Measurements from ENCODE around the gene XPR1.

Gene XPR1

GRCh38 chr1:180836449-180836848, 204.6 kb downstream of the XPR1 start:
- no peaks in the 10 kb centered on the region for H3K36me3 ChIP-seq
- no peak for DNase-seq
- H3K27ac ChIP-seq, result no peak overlapping the region
- no peak overlapping the region for H3K4me3 ChIP-seq (ENCODE audit: low read depth, low read length)
- H3K9me3 ChIP-seq (ENCODE audit: severe bottlenecking), result no peaks in the 10 kb centered on the region
- H3K27me3 ChIP-seq (ENCODE audit: insufficient read depth, low read depth, severe bottlenecking), result no peaks in the 10 kb centered on the region
- no peak for TF ChIP-seq CTCF (IDR thresholded peaks at IDR 0.05; ENCODE audit: low read depth, low read length)

GRCh38 chr1:180837020-180837419, 205.2 kb downstream of the XPR1 start:
- no peak for DNase-seq
- Histone ChIP-seq H3K27me3 (ENCODE audit: insufficient read depth, low read depth, severe bottlenecking) (no peaks in the 10 kb centered on the region), H3K4me3 (ENCODE audit: low read depth, low read length) (no peak overlapping the region), H3K27ac (no peak overlapping the region), H3K36me3 (no peaks in the 10 kb centered on the region), H3K9me3 (ENCODE audit: severe bottlenecking) (no peaks in the 10 kb centered on the region)
- TF ChIP-seq CTCF (IDR thresholded peaks at IDR 0.05; ENCODE audit: low read depth, low read length), result no peak

DNA sequence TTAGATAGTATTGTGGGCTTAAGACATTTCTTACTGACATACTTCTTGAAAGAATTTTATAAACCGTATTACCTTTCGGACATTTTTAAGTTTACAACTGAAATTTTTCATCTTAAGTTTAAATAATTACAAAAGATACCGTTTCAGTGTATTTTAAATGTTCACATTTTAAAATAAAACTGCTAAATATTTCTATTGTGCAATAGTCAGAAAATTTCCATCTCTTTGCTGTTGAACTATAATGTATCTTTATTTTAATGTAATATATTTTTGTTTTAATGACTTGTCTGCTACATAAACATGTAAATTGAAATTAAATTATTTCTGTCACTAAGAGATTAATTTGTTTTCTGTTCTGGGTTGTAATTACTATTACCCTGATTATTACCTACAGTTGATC, 206.7 kb downstream of the XPR1 start:
- no peak overlapping the region for H3K27ac ChIP-seq
- H3K36me3 ChIP-seq, result no peaks in the 10 kb centered on the region
- no peaks in the 10 kb centered on the region for H3K9me3 ChIP-seq (ENCODE audit: severe bottlenecking)
- DNase-seq, result no peak
- no peak for TF ChIP-seq CTCF (IDR thresholded peaks at IDR 0.05; ENCODE audit: low read depth, low read length)
- no peak overlapping the region for H3K4me3 ChIP-seq (ENCODE audit: low read depth, low read length)
- no peaks in the 10 kb centered on the region for H3K27me3 ChIP-seq (ENCODE audit: insufficient read depth, low read depth, severe bottlenecking)

DNA sequence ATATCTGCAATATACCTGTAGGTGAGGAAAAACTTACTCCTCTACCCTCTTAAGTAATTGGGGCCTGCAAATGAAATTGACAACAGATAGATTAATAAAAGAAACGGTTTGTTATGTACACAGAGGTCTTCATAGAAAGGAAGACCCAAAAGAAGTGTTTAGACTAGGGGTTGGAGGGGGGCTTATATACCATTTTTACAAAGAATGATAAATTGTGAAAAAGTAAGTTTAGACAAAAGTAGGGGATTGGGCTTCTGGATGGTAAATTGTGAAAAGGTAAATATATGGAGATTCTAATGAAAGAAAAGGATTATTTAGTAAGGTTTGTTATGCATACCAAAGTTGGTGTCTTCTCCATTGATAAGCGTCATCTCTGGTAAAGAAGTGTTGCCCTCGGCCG, 207.7 kb downstream of the XPR1 start:
- no peaks in the 10 kb centered on the region for H3K27me3 ChIP-seq (ENCODE audit: insufficient read depth, low read depth, severe bottlenecking)
- no peak for DNase-seq
- H3K27ac ChIP-seq, result no peak overlapping the region
- no peak overlapping the region for H3K4me3 ChIP-seq (ENCODE audit: low read depth, low read length)
- H3K9me3 ChIP-seq (ENCODE audit: severe bottlenecking), result no peaks in the 10 kb centered on the region
- TF ChIP-seq CTCF (IDR thresholded peaks at IDR 0.05; ENCODE audit: low read depth, low read length), result no peak
- no peaks in the 10 kb centered on the region for H3K36me3 ChIP-seq

- Histone ChIP-seq H3K27ac (no peak overlapping the region), H3K4me3 (ENCODE audit: low read depth, low read length) (no peak overlapping the region), H3K27me3 (ENCODE audit: insufficient read depth, low read depth, severe bottlenecking) (no peaks in the 10 kb centered on the region), H3K9me3 (ENCODE audit: severe bottlenecking) (no peaks in the 10 kb centered on the region), H3K36me3 (no peaks in the 10 kb centered on the region)
- TF ChIP-seq CTCF (IDR thresholded peaks at IDR 0.05; ENCODE audit: low read depth, low read length), result no peak
- no peak for DNase-seq
Observed at GRCh38 chr1:180841415-180841814, 209.6 kb downstream of the XPR1 start.

DNA sequence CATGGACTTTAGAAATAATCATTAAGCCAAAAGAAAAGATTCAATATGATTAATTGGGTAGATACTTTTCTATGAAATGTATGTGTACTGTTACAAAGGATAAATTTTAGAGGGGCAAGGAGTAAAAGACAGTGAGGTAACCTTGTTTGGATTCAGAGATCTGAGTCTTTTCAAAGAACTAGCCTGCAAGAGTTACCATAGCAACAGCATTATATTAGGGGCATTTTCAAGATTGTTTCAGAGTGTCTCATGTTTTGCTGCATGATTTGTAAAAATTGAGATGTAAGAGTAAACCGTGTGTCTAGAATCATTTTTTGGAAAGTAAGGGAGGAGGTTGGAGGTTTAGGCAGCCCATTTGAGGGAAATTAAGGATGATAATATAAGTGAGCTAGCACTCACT, 210.2 kb downstream of the XPR1 start:
- TF ChIP-seq CTCF (IDR thresholded peaks at IDR 0.05; ENCODE audit: low read depth, low read length), result no peak
- H3K27me3 ChIP-seq (ENCODE audit: insufficient read depth, low read depth, severe bottlenecking), result no peaks in the 10 kb centered on the region
- no peak overlapping the region for H3K4me3 ChIP-seq (ENCODE audit: low read depth, low read length)
- no peaks in the 10 kb centered on the region for H3K9me3 ChIP-seq (ENCODE audit: severe bottlenecking)
- no peak overlapping the region for H3K27ac ChIP-seq
- no peak for DNase-seq
- H3K36me3 ChIP-seq, result no peaks in the 10 kb centered on the region
